ENCODE measurements around the gene ZNF555. TPM values are rescaled to one million over a fixed set of nuclear protein-coding genes. Genes with fewer than 3 reads are reported as not detected.
"Not testable (repeated sequence)": the region's sequence is repeated elsewhere in the genome, so short reads cannot be mapped to it uniquely, and the experiment has no call there.

ZNF555 gene
- total RNA-seq, 1 donor from 2014 or later = 8.4 TPM

DNA sequence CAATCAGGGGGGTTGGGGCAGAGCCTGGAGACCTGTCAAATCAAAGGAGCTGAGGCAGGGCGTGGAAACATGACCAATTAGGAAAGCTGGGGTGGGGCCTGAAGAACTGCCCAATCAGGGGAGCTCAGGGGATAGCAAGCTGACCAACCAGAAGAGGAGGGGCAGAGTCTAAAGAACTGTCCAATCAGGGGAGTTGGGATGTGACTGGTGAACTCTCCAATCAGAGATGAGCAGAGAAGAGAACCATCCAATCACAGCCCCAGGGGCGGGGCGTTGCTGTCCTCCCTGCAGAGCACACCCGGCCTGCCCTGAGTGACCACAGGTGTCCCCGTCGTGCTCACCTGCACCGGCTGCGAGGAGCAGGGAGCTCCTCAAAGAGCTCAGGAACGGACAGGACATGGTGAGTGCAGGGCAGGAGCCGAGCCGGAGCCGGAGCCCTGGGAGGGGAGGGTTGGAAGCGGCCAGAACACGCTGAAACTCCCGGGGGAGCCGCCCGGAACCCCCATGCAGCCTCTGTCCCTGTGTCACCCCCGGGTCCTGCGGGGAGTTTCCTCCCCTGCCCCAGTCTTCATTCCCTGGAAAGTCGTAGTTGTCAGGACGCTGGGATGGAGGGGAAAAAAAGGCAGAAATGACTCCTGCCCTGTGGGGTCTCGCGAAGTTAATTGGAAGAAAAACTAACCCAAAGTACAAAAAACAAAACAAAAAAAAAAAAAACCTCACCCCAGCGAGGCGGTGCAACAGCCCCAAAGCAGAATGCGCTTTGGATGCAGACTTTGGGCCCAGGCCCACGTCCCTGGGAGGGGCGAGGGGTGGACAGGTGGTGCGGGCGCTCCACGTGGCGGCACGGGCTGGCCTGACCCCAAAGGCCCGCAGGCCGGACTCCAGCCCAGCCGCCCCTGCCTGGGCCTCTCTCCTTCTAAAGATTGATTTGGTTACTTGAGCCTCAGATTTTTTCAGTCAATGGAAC, 26.0 kb downstream of the ZNF555 start, which contains the start of gene ZNF556:
TSS of gene ZNF556 (plus strand) at position 311 of the 967 bp plus-strand sequence. CDS start at position 398, 87 bp downstream.
- DNase-seq = no peak
- Mint-ChIP-seq H3K27ac (ENCODE audit: unreplicated experiment) (no peak within 1 kb of the TSS), H3K27me3 (ENCODE audit: unreplicated experiment) (peaks cover 5% of the 10 kb centered on the region), H3K4me1 (ENCODE audit: low read depth, unreplicated experiment) (no peaks in the 10 kb centered on the region), H3K36me3 (ENCODE audit: unreplicated experiment) (peaks cover 9% of the 10 kb centered on the region), H3K4me3 (ENCODE audit: unreplicated experiment) (no peak within 1 kb of the TSS), H3K9me3 (ENCODE audit: unreplicated experiment) (peaks cover 15% of the 10 kb centered on the region)
- TF ChIP-seq, protein P1, sequence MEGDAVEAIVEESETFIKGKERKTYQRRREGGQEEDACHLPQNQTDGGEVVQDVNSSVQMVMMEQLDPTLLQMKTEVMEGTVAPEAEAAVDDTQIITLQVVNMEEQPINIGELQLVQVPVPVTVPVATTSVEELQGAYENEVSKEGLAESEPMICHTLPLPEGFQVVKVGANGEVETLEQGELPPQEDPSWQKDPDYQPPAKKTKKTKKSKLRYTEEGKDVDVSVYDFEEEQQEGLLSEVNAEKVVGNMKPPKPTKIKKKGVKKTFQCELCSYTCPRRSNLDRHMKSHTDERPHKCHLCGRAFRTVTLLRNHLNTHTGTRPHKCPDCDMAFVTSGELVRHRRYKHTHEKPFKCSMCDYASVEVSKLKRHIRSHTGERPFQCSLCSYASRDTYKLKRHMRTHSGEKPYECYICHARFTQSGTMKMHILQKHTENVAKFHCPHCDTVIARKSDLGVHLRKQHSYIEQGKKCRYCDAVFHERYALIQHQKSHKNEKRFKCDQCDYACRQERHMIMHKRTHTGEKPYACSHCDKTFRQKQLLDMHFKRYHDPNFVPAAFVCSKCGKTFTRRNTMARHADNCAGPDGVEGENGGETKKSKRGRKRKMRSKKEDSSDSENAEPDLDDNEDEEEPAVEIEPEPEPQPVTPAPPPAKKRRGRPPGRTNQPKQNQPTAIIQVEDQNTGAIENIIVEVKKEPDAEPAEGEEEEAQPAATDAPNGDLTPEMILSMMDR (IDR thresholded peaks at IDR 0.05; ENCODE audit: partially characterized antibody, unreplicated experiment) = no peak

DNA sequence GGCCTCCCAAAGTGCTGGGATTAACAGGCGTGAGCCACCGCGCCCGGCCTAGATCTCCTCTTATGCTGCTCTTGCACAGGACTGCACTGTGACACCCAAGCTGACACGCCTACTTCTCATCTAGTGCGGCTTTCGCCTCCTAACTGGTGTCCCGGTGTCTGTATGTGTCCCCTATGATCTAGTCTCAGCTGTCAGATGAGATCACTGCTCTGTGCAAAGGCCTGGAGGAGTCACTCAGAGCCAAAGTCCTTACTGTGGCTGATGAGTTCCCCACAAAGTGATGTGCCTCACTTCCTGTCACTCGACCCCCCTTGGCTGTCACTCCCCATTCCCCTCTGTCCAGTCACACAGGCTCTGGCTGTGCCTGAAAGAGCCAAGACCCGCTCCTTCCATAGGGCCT, 28.3 kb downstream of the ZNF555 start:
- H3K27me3 Mint-ChIP-seq (ENCODE audit: unreplicated experiment) = peaks cover 3% of the 10 kb centered on the region
- H3K36me3 Mint-ChIP-seq (ENCODE audit: unreplicated experiment) = peaks cover 9% of the 10 kb centered on the region
- no peaks in the 10 kb centered on the region for H3K4me1 Mint-ChIP-seq (ENCODE audit: low read depth, unreplicated experiment)
- no peak overlapping the region for H3K27ac Mint-ChIP-seq (ENCODE audit: unreplicated experiment)
- TF ChIP-seq, protein P1 (IDR thresholded peaks at IDR 0.05; ENCODE audit: partially characterized antibody, unreplicated experiment) = no peak
- peaks cover 6% of the 10 kb centered on the region for H3K9me3 Mint-ChIP-seq (ENCODE audit: unreplicated experiment)
- no peak for DNase-seq
- H3K4me3 Mint-ChIP-seq (ENCODE audit: unreplicated experiment) = no peak overlapping the region

DNA sequence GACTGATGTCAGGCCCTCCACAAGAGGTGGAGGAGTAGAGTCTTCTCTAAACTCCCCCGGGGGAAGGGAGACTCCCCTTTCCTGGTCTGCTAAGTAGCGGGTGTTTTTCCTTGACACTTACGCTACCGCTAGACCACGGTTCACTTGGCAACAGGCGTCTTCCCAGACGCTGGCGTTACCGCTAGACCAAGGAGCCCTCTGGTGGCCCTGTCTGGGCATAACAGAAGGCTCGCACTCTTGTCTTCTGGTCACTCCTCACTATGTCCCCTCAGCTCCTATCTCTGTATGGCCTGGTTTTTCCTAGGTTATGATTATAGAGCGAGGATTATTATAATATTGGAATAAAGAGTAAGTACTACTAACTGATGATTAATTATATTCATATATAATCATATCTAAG, 30.9 kb downstream of the ZNF555 start:
- H3K4me3 Mint-ChIP-seq (ENCODE audit: unreplicated experiment); H3K4me1 Mint-ChIP-seq (ENCODE audit: low read depth, unreplicated experiment); H3K27ac Mint-ChIP-seq (ENCODE audit: unreplicated experiment); DNase-seq; H3K9me3 Mint-ChIP-seq (ENCODE audit: unreplicated experiment); H3K36me3 Mint-ChIP-seq (ENCODE audit: unreplicated experiment); H3K27me3 Mint-ChIP-seq (ENCODE audit: unreplicated experiment): not testable (repeated sequence)

DNA sequence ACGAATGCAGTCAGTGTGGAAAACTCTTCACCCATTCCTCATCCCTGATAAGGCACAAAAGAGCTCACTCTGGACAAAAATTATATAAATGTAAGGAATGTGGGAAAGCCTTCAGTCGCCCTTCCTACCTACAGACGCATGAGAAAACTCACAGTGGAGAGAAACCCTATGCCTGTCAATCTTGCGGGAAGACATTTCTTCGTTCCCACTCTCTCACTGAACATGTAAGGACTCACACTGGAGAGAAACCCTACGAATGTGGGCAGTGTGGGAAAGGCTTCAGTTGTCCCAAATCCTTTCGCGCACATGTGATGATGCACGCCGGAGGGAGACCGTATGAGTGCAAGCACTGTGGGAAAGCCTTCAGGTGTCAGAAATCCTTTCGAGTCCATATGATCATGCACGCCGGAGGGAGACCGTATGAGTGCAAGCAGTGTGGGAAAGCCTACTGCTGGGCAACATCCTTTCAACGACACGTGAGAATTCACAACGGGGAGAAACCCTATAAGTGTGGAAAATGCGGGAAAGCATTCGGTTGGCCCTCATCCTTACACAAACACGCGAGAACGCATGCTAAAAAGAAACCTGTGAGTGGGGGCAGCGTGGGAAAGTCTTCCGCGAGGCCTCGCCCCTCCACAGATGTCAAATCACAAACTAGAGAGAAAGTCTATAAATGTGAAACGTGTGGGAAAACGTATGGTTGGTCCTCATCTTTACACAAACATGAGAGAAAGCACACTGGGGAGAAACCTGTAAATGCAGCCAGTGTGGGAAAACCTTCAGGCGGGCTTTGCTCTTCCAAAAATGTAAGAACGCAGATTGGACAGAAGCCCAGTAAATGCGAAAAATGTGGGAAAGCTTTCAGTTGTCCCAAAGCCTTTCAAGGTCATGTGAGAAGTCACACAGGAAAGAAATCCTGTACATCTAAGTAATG, 36.4 kb downstream of the ZNF555 start:
- no peaks in the 10 kb centered on the region for H3K27me3 Mint-ChIP-seq (ENCODE audit: unreplicated experiment)
- H3K36me3 Mint-ChIP-seq (ENCODE audit: unreplicated experiment) = no peaks in the 10 kb centered on the region
- H3K9me3 Mint-ChIP-seq (ENCODE audit: unreplicated experiment) = peaks cover 4% of the 10 kb centered on the region
- H3K4me3 Mint-ChIP-seq (ENCODE audit: unreplicated experiment) = no peak overlapping the region
- DNase-seq = no peak
- H3K27ac Mint-ChIP-seq (ENCODE audit: unreplicated experiment) = no peak overlapping the region
- H3K4me1 Mint-ChIP-seq (ENCODE audit: low read depth, unreplicated experiment) = no peaks in the 10 kb centered on the region
- TF ChIP-seq, protein P1 (IDR thresholded peaks at IDR 0.05; ENCODE audit: partially characterized antibody, unreplicated experiment) = no peak

DNA sequence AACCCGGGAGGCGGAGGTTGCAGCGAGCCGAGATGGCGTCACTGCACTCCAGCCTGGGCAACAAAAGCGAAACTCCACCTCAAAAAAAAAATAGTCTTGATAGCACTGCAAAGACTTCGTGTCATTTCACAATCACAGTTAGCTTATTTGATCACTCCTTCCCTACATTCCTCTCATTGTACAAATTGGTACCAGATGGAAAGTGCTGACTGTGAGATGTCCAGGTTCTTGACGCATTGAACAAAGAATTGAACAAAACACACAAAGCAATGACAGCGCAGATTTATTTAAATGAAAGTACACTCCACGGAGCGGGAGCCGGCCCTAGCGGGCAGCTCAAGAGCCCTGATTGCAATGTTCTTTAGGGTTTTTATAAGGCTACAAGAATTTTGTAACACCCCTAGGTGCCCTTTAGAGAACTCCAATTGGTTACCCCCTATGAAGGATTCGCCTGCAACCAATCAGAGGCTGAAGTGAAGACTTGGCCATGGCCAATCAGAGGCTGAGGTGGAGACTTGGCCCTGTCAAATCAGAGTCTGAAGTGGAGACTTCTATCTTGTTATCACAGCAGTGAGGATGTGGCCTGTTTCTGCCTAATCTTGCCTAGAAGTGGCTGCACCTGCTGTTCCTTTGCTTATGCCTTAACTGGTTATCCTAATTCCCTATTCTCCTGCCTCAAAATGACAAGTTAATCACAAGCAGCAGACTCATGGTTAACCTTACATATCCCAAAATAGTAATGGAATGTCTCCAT, 42.6 kb downstream of the ZNF555 start:
- H3K27ac Mint-ChIP-seq (ENCODE audit: unreplicated experiment) = no peak overlapping the region
- no peaks in the 10 kb centered on the region for H3K36me3 Mint-ChIP-seq (ENCODE audit: unreplicated experiment)
- DNase-seq = no peak
- TF ChIP-seq, protein P1 (IDR thresholded peaks at IDR 0.05; ENCODE audit: partially characterized antibody, unreplicated experiment) = no peak
- H3K4me1 Mint-ChIP-seq (ENCODE audit: low read depth, unreplicated experiment) = no peaks in the 10 kb centered on the region
- H3K4me3 Mint-ChIP-seq (ENCODE audit: unreplicated experiment) = no peak overlapping the region
- peaks cover 4% of the 10 kb centered on the region for H3K9me3 Mint-ChIP-seq (ENCODE audit: unreplicated experiment)
- H3K27me3 Mint-ChIP-seq (ENCODE audit: unreplicated experiment) = no peaks in the 10 kb centered on the region
